Activated T-cell treated with anti-CD3 and anti-CD28 coated beads, Interleukin-2, amount 50 U/mL, for 48 hours (primary cell): ENCODE measurements around the gene HTR1D.
"Not testable (repeated sequence)": the region's sequence is repeated elsewhere in the genome, so short reads cannot be mapped to it uniquely, and the experiment has no call there.

Experiments used
- DNase-seq, 2 experiments: peaks; one replicate each; pipeline ENCODE4 v3.0.0-alpha.2; 2020

Gene HTR1D

DNA sequence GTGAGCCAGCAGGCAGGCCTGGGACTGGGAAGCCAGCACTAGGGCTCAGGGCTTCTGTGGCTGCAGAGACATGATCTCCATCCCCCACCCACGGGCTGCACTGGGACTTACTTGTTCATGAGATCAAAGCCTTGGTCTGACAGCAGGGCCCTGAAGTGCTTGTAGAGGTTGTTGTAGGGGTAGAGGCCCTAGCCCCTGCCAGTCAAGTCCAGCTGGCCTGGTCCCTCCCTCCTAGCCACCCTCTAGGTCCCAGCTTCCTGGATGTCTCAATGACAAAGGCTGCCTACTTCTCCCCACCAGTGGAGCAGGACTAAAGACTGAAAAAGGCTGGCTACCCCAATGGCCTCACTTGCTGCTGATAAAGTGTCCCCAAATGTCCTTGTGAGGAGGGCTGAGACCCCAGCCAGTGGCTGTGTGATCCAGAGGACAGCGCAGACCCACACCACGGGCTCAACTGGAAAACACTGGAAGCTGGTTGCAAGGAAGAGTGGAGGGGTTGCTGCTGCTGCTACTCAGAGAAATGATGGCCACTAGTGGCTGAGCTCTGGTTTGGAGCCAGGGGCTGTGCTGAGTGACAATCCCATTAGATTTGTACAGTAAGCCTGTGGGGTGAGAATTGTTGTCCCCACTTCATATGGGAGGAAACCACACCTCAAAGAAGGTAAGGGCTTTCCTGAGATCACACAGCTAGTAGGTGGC is 1.4 kb downstream of the HTR1D start:
- DNase-seq = no peak

DNA sequence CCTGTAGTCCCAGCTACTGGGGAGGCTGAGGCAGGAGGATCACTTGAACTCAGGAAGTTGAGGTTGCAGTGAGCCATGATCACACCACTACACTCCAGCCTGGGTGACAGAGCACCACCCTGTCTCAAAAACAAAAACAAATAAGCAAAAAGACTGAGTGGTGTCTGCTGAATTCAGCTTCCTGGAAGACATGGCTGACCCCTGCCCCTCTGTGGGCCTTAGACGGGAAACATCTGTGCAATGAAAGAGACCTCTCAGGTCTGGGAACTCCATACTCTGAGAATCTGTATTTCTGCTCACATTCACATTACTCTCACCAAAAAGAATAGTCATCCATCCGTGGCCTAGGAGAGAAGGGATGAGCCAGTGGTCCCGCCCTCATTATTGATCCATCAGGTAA is 2.0 kb downstream of the HTR1D start:
- no peak for DNase-seq

GRCh38 chr1:23214640-23215039 is 2.7 kb downstream of the HTR1D start:
- no peak for DNase-seq

DNA sequence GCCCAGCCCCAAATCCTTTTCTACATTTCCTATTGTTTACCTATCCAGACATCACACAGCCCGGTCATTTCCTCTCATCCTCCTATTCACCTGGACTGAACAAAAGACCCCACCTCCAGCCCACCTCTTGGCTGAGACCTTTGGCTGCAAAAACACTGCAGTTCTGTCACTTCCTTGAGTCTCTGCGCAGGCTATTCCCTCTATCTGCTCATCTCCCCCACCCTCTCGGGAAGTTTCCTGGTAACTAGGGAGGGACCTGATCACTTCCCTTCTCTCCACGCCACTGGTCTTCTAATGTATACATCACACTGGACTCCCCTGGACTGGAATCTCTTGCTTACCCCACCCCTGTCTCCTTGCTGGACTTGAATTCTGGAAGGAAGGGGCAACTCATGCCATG is 5.3 kb downstream of the HTR1D start:
- no peak for DNase-seq

- no peak for DNase-seq
Measured at GRCh38 chr1:23210963-23211362, 6.3 kb downstream of the HTR1D start.

DNA sequence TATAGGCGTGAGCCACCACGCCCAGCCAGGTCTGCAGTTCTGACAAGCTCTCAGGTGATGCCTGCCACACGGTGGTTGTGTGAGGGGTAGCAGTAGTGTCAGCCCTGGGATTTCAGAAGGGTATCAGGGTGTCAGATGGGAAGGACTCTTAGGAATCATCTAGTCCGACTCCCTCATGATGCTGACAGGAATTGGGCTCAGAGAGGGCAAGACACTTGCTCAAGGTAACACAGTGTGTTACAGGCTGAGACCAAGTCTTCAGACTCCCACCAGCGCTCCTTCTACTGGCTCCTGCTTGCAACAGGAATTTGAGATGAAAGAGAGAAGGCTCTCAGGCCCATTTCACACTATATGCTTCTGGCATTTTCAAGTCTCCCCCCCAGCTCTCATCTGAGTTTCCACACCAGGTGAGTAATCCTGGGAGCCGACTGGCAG is 6.9 kb downstream of the HTR1D start:
- no peak for DNase-seq

GRCh38 chr1:23209770-23210169 is 7.5 kb downstream of the HTR1D start:
- no peak for DNase-seq

DNA sequence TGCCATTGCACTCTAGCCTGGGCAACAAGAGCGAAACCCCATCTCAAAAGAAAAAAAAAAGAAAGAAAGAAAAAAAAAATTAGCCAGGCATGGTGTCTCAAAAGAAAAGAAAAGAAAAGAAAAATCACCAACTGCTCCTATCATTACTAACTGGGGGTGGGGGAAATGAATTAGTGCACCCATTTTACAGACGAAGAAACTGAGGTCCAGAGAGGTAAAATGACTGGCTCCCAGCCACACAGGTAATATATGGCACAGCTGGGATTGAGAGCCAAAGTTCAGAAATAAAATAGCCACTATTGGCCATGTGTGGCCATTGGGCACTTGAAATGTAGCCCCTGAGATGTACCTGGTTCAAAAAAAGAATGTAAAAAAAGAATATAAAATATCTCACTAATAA is 8.8 kb downstream of the HTR1D start:
- no peak for DNase-seq

DNA sequence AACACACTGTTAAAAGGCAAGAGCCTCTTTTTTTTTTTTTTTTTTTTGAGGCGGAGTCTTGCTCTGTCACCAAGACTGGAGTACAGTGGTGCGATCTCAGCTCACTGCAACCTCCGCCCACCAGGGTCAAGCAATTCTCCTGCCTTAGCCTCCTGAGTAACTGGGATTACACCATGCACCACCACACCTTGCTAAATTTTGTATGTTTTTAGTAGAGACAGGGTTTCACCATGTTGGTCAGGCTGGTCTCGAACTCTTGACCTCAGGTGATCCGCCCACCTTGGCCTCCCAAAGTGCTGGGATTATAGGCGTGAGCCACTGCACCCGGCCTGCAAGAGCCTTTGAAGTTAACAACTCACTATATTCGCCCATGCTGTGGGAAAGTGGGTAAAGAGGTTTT is 9.6 kb downstream of the HTR1D start:
- DNase-seq = not testable (repeated sequence)

GRCh38 chr1:23202263-23202749 is 15.0 kb downstream of the HTR1D start:
- DNase-seq = no peak

GRCh38 chr1:23200883-23201282 is 16.4 kb downstream of the HTR1D start:
- no peak for DNase-seq

DNA sequence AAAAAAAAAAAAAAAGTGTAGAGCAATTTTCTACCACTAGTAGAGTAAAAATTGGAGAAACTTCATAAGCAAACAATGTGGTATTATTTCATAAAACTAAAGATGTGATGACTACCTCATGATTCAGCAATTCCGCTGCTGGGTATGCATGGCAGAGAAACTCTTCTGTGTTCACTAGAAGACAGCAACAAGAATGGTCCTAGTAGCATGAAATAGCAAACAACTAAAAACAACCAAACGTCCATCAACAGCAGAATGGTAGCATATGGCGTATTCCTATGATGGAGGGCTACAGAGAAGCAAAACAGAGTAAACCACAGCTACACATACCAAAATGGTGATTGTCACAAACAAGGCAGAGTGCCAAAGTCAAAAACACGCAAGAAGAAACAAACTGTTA is 18.9 kb downstream of the HTR1D start:
- DNase-seq = no peak

- no peak for DNase-seq
Measured at GRCh38 chr1:23196627-23197328, 20.5 kb downstream of the HTR1D start.

GRCh38 chr1:23194119-23194984 is 22.9 kb downstream of the HTR1D start:
- no peak for DNase-seq

GRCh38 chr1:23193391-23194118 is 23.7 kb downstream of the HTR1D start:
- DNase-seq = no peak

- no peak for DNase-seq
Measured at GRCh38 chr1:23191199-23191598, 26.1 kb downstream of the HTR1D start.

GRCh38 chr1:23188936-23189452 is 28.3 kb downstream of the HTR1D start:
- DNase-seq = not testable (repeated sequence)

- no peak for DNase-seq
Measured at GRCh38 chr1:23188434-23188884, 28.8 kb downstream of the HTR1D start.

- no peak for DNase-seq
Measured at GRCh38 chr1:23187637-23188036, 29.7 kb downstream of the HTR1D start.

DNA sequence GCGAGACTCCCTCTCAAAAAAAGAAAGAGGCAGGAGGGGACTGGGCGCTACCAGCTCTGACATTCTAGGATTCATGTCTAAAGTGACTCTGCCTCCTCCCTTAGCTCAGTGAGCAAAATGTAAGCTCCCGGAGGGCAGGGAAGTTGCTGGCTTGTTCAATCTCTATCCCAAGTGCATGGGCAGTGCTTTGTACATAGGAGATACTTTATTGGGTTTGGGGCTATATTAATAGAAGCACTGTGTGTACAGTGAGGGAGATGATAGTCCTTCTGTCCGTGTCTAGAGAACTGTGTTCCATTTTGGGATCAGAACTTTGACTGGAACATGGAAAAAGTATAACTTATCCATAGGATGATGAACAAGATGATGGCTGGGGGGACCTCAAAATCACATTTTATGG is 31.9 kb downstream of the HTR1D start:
- no peak for DNase-seq

DNA sequence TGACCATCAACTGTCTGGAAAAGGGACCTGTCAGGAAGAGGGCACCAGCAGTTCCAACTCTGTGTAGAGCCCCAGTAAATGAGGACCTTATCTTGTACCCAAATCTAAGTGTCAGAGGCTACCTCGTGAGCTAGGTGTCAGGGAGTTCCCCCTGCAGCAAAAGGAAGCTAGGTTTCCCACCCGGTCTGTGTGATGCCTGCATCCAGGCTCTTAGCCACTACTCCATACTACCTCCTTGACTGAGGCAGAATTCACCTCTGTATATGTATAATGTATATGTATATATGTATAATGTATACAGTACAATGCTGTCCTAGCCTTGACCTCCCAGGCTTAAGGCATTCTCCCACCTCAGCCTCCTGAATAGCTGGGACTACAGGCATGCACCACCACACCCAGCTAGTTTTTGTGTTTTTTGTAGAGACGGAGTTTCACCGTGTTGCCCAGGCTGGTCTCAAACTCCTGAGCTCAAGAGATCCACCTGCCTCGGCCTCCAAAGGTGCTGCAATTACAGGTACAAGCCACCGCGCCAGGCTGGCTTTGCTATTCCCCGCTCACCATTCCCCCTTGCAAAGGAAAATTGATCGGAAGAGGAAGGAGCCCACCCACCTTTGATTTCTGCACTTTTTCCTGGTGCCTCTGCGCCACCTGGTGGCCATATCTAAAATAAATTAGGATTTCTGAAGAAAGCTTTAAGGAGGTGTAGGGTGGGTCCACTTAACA is 32.9 kb downstream of the HTR1D start:
- peak; percentile 46 to 50 for DNase-seq

- no peak for DNase-seq
Measured at GRCh38 chr1:23179862-23180261, 37.4 kb downstream of the HTR1D start.
